ENCODE results near the gene ZNF565. TPM values are rescaled to one million over a fixed set of nuclear protein-coding genes. Genes with fewer than 3 reads are reported as not detected.

The ZNF565 gene
- total and polyA plus RNA-seq, 2 of the 13 experiments (the other 11 are each of a cell fraction or from before 2014, with no cell fraction given), result 1.8 to 5.2 TPM

- 0 out of 2 replicates have a peak, but pooled peaks have one; percentile 9 for TF ChIP-seq ZNF646 (CRISPR knock-in tag; IDR thresholded peaks at IDR 0.05)
- TF ChIP-seq NRL (CRISPR knock-in tag; IDR thresholded peaks at IDR 0.05; ENCODE audit: borderline replicate concordance), result peak; percentile 12; the same call in 1 of the 2 replicates
- TF ChIP-seq ZNF251 (CRISPR knock-in tag; IDR thresholded peaks at IDR 0.05), result no peak
- TF ChIP-seq ZFP36L1 (CRISPR knock-in tag; IDR thresholded peaks at IDR 0.05), result no peak
- no peak for TF ChIP-seq SP1 (IDR thresholded peaks at IDR 0.05)
- no peak for TF ChIP-seq SP1 (CRISPR knock-in tag; IDR thresholded peaks at IDR 0.05)
- peak; percentile 72; the same call in 1 of the 2 replicates for TF ChIP-seq ZNF709 (CRISPR knock-in tag; IDR thresholded peaks at IDR 0.05)
- TF ChIP-seq HMG20A (CRISPR knock-in tag; IDR thresholded peaks at IDR 0.05; ENCODE audit: borderline replicate concordance), result no peak
- peak; percentile 48; the same call in 1 of the 2 replicates for TF ChIP-seq ZNF772 (CRISPR knock-in tag; IDR thresholded peaks at IDR 0.05)
- no peak for TF ChIP-seq MXD4 (CRISPR knock-in tag; IDR thresholded peaks at IDR 0.05)
- peak; percentile 69 for TF ChIP-seq GABPB1 (CRISPR knock-in tag; IDR thresholded peaks at IDR 0.05)
- no peak for TF ChIP-seq ZNF546 (CRISPR knock-in tag; conservative IDR thresholded peaks at IDR 0.05)
- TF ChIP-seq ZNF275 (CRISPR knock-in tag; IDR thresholded peaks at IDR 0.05; ENCODE audit: borderline replicate concordance), result peak; percentile 14; the same call in 1 of the 2 replicates
- no peak for TF ChIP-seq ZSCAN29 (CRISPR knock-in tag; conservative IDR thresholded peaks at IDR 0.05)
- TF ChIP-seq WIZ (CRISPR knock-in tag; IDR thresholded peaks at IDR 0.05), result no peak
- TF ChIP-seq SKI (IDR thresholded peaks at IDR 0.05; ENCODE audit: partially characterized antibody), result no peak
- TF ChIP-seq ZFP36 (IDR thresholded peaks at IDR 0.05; ENCODE audit: borderline replicate concordance, low read depth, low read length, partially characterized antibody), result no peak
- TF ChIP-seq YY1 (IDR thresholded peaks at IDR 0.05; ENCODE audit: insufficient read depth, insufficient replicate concordance, low read depth, low read length), result peak; percentile 59
- TF ChIP-seq ZIK1 (CRISPR knock-in tag; IDR thresholded peaks at IDR 0.05; ENCODE audit: borderline replicate concordance, low read depth), result peak; percentile 13; the same call in 1 of the 2 replicates
- no peak for TF ChIP-seq ZNF101 (CRISPR knock-in tag; IDR thresholded peaks at IDR 0.05; ENCODE audit: borderline replicate concordance, low read depth)
- no peak for TF ChIP-seq KDM3A (CRISPR knock-in tag; IDR thresholded peaks at IDR 0.05; ENCODE audit: low read depth)
- TF ChIP-seq ARNTL (CRISPR knock-in tag; IDR thresholded peaks at IDR 0.05), result no peak
- TF ChIP-seq ZNF460 (CRISPR knock-in tag; IDR thresholded peaks at IDR 0.05; ENCODE audit: borderline replicate concordance), result no peak
- peak; percentile 31 for TF ChIP-seq GABPA (IDR thresholded peaks at IDR 0.05; ENCODE audit: low read depth, low read length)
- TF ChIP-seq GABPA (CRISPR knock-in tag; IDR thresholded peaks at IDR 0.05; ENCODE audit: low read depth), result peak; percentile 80
These were observed 74.0 kb downstream of the ZNF565 start (continued) for GRCh38 chr19:36140304-36141038.

Data from HepG2 (cell line).